22Rv1 (cell line): ENCODE measurements around the gene MARCHF6.

Experiments used
- ZFX ChIP-seq: fragments of 450-650 bp; IDR thresholded peaks from 2 replicates; pipeline ENCODE4 v1.6.1; 2017; ENCODE audit warnings: antibody characterized with exemption, borderline replicate concordance
- TF ChIP-seq, protein P1 (sequence below): fragments of 450-650 bp; IDR thresholded peaks from 2 replicates; pipeline ENCODE4 v1.5.1; 2017; ENCODE audit warnings: mild to moderate bottlenecking

DNA sequence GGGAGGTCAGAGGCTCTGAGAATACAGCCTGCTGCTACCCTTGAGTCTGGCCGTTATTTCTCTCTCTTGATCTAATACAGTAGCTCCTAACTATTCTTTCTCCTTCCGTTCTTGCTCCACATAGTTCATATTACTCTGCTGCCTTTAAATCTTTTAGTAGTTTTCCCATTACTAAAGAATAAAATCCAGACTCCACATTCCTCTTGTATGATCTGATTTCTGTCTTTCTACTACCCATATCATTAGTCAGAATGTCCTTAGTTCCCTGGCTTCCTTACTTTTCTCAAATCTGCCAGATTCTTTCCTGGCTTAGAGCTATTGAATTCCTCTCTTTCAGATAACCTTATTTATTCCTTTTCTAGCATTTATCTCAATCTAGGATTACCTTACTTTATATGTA is 40.0 kb downstream of the MARCHF6 start:
- TF ChIP-seq, protein P1, sequence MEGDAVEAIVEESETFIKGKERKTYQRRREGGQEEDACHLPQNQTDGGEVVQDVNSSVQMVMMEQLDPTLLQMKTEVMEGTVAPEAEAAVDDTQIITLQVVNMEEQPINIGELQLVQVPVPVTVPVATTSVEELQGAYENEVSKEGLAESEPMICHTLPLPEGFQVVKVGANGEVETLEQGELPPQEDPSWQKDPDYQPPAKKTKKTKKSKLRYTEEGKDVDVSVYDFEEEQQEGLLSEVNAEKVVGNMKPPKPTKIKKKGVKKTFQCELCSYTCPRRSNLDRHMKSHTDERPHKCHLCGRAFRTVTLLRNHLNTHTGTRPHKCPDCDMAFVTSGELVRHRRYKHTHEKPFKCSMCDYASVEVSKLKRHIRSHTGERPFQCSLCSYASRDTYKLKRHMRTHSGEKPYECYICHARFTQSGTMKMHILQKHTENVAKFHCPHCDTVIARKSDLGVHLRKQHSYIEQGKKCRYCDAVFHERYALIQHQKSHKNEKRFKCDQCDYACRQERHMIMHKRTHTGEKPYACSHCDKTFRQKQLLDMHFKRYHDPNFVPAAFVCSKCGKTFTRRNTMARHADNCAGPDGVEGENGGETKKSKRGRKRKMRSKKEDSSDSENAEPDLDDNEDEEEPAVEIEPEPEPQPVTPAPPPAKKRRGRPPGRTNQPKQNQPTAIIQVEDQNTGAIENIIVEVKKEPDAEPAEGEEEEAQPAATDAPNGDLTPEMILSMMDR, result no peak
- no peak for TF ChIP-seq ZFX
